T-cell (primary cell): ENCODE data around the gene CCDC86. TPM values are rescaled to one million over a fixed set of nuclear protein-coding genes. Genes with fewer than 3 reads are reported as not detected.
A peak's percentile ranks its signal among the peaks of the same experiment; 100 is the strongest.

Source experiments
- ATAC-seq, 4 experiments: fragments of 200-7000 bp in 3 of 4; fragments of 150-1000 bp in 1 of 4; cut with Tn5 transposase; replicated peaks in 1 of 4; 1 replicate in 3 of 4; 2 replicates in 1 of 4; pipeline ENCODE4 v1.10.0; 2021; ENCODE audit warnings: moderate library complexity in 3 of 4, mild to moderate bottlenecking in 2 of 4, moderate number of reproducible peaks in 1 of 4
- CTCF ChIA-PET, 2 donors: fragments of 300-600 bp; sonication (Branson Sonifier 250); formaldehyde crosslinking; loops; one replicate each; lab custom pipeline; 2022; ENCODE audit warnings: antibody characterized with exemption in 2 of 2; lab: Charles Lee
- POLR2A ChIA-PET, 2 donors: fragments of 300-600 bp; sonication (Branson Sonifier 250); formaldehyde crosslinking; loops; one replicate each; lab custom pipeline; 2022; ENCODE audit warnings: antibody characterized with exemption in 2 of 2; lab: Charles Lee
- DNase-seq, 35 experiments: peaks; one replicate each; pipeline versions ENCODE4 v3.0.0 to v3.0.0-alpha.2; 2013 to 2023
- H3K27ac ChIP-seq: one replicate; pipeline ENCODE4 v1.5.1; 2013; ENCODE audit warnings: low read length
- H3K27me3 ChIP-seq, 2 experiments: replicated peaks in 1 of 2; 1 replicate in 1 of 2; 2 replicates in 1 of 2; pipeline versions ENCODE4 v1.6.1 to v1.7.0; 2013; ENCODE audit warnings: low read length in 1 of 2, mixed read lengths in 1 of 2; ENCODE audit not compliant: control insufficient read depth in 2 of 2, insufficient read depth in 2 of 2; ENCODE audit errors: extremely low read depth in 1 of 2
- H3K36me3 ChIP-seq, 2 donors: 1 replicate in 1 of 2; 2 replicates in 1 of 2; pipeline versions ENCODE4 v1.6.1 to v1.7.0; 2013; ENCODE audit warnings: low read length in 1 of 2; ENCODE audit not compliant: control insufficient read depth in 2 of 2, insufficient read depth in 1 of 2; ENCODE audit errors: extremely low read depth in 1 of 2
- H3K4me1 ChIP-seq, 2 experiments: 1 replicate in 1 of 2; 2 replicates in 1 of 2; pipeline versions ENCODE4 v1.6.1 to v1.7.0; 2013; ENCODE audit warnings: low read length in 2 of 2, mixed read lengths in 1 of 2; ENCODE audit not compliant: insufficient read depth in 2 of 2, control insufficient read depth in 1 of 2; ENCODE audit errors: extremely low read depth in 1 of 2
- H3K4me3 ChIP-seq, 2 donors: 1 replicate in 1 of 2; 2 replicates in 1 of 2; pipeline versions ENCODE4 v1.5.1 to v1.7.0; 2013; ENCODE audit warnings: mild to moderate bottlenecking in 2 of 2, low read length in 1 of 2, moderate library complexity in 1 of 2; ENCODE audit not compliant: control insufficient read depth in 1 of 2; ENCODE audit errors: extremely low read depth in 1 of 2
- H3K9me3 ChIP-seq: 2 replicates; pipeline ENCODE4 v1.7.0; 2013
- H3K27ac Mint-ChIP-seq, 2 donors: one replicate each; pipeline ENCODE4 v1.8.0; 2020 to 2021; ENCODE audit warnings: mild to moderate bottlenecking in 2 of 2, mixed read lengths in 2 of 2
- H3K27me3 Mint-ChIP-seq, 2 donors: one replicate each; pipeline ENCODE4 v1.8.0; 2021 to 2022; ENCODE audit warnings: mixed read lengths in 2 of 2
- H3K36me3 Mint-ChIP-seq: one replicate; pipeline ENCODE4 v1.8.0; 2021; ENCODE audit warnings: mixed read lengths
- H3K4me1 Mint-ChIP-seq, 3 donors: one replicate each; pipeline ENCODE4 v1.8.0; 2020 to 2022; ENCODE audit warnings: mixed read lengths in 3 of 3, mild to moderate bottlenecking in 1 of 3
- H3K4me3 Mint-ChIP-seq, 3 donors: one replicate each; pipeline ENCODE4 v1.8.0; 2020 to 2022; ENCODE audit warnings: mild to moderate bottlenecking in 3 of 3, mixed read lengths in 3 of 3, moderate library complexity in 3 of 3
- H3K9me3 Mint-ChIP-seq, 3 donors: one replicate each; pipeline ENCODE4 v1.8.0; 2020 to 2022; ENCODE audit warnings: mixed read lengths in 3 of 3
- WGBS: methylation state at CpG from one replicate; pipeline ENCODE4 v1.1.5; 2013; ENCODE audit warnings: missing lambda C conversion rate; ENCODE audit not compliant: insufficient coverage; 5-methylcytosine and 5-hydroxymethylcytosine counted together
- total RNA-seq, 35 experiments: library from RNA in 6 of 35; stranded (reverse) in 6 of 35; fragments of 120-200 nt in 1 of 35; gene quantifications; one replicate each; pipeline versions ENCODE4 v1.2.1 to v1.2.4 and lab custom pipeline; 2013 to 2026

Gene CCDC86
- total RNA-seq, 5 donors from 2014 or later (not counting 1 experiment from before 2014, with no cell fraction given): 11.6 to 20.7 (median 16.3) TPM

DNA sequence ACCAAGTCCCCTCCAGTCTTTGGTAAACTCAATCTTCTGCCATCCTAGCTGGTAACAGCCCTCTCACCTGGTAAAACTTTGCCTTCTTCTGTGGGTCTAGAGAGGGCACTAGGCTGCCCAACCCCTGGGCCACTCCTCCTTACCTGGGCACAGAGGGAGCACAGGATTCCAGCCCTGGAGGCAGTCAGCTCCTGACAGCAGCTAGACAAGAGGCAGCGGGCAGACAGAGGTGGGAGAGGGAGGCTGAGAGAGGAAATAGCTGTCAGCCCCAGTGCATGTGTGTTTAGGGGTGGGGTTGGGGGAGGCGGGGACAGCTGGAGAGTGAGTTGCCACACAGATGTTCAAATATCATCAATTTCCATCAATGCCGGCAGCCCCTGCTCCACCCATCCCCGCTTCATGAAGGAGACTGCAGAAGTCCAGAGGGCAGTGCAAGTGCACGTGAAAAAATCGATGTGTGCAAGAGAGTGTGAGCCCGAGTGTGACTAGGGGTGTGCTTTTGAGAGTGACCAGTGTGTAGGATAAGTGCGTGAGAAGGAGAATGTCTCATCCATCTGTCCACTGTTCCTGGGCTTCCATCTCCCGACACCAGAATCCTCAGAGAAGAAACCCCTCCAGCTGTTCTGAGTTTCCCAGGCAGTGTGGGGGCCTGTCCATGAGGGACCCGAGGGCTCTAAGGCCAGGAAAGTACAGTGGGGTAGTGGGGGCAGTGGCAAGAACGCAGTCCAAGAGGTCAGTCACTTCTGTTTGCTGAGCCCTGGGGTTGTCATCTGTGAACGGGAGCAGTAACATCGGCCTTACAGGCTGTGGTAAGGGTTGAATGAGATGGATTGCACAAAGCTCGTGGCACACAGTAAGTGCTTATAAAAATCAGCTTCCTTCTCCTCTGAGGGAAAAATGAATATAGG lies 14.1 kb downstream of the CCDC86 start, which contains the start of gene PTGDR2:
TSS of gene PTGDR2 (minus strand) at position 225 of the 908 bp plus-strand sequence. CDS start 2,228 bp downstream, outside the sequence.
- Mint-ChIP-seq H3K4me1 (peaks cover 21 to 24% (median 23%) of the 10 kb centered on the region in 3 donors), H3K9me3 (no peaks in the 10 kb centered on the region), H3K4me3 (peak within 1 kb of the TSS; percentile 29 to 70 (median 29)), H3K27me3 (no peaks in the 10 kb centered on the region), H3K27ac (peak within 1 kb of the TSS in 1 of 2 donors; percentile 47), H3K36me3 (peaks cover 20% of the 10 kb centered on the region)
- peak in 3 of 4 experiments; percentile 50 to 68 (median 62) for ATAC-seq
- Histone ChIP-seq H3K36me3 (peaks cover 5 to 9% of the 10 kb centered on the region in 2 donors), H3K9me3 (no peaks in the 10 kb centered on the region), H3K4me3 (no peak within 1 kb of the TSS), H3K4me1 (peaks cover 6 to 13% of the 10 kb centered on the region in 2 experiments), H3K27me3 (peaks cover 0 to 2% of the 10 kb centered on the region in 2 experiments), H3K27ac (no peak within 1 kb of the TSS)
- ChIA-PET CTCF (no interaction called here), POLR2A (interaction anchor here in 1 of 2 donors (0.6 kb wide), 1 partner anchor 77 kb away, joined by 3 read pairs; no protein-coding TSS in a partner anchor)
- no peak for DNase-seq
- 62% methylated on average over 6 of the region's 14 CpGs for WGBS

DNA sequence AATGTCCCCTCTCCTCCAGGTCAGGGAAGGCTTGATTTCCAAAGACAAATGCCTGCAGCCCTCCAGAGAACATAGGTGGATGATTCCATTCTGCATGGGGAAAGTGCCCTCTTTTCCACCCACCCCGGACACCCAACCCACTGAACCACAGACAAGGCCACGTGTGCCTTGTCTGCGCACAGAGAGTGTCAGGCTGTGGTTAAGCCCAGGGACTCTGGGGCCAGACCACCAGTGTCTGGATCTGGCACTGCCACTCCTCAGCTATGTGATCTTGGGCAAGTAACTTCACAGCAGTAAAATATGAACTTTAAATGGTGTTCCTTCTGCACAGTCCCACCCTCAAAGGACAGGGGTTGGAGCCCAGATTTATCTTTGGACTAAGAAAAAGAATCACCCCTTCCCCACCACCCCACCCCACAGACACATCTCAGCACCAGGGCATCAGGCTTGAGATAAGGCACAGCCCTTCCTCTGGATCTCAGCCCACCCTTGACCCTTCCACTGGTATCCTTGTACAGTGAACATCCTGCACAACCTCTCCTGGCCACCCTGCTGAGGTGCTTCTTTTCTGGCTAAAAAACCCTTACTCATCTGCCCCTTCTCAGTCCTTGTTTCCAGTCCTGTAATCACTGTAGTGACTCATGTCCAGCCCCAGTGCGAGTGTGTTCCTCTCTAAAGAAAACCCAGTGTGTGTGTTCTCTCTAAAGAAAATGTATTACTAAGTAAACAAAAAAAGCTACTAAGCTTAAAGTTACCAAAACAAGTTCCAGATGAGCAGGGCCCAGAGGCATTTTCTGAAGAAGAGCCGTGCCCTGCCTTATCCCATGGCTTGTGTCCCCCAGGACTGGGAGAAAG lies 15.7 kb downstream of the CCDC86 start:
- 63% methylated on average over 2 of the region's 5 CpGs for WGBS
- ChIA-PET CTCF (no interaction called here), POLR2A (no interaction called here)
- Histone ChIP-seq H3K4me1 (peaks cover 6 to 13% of the 10 kb centered on the region in 2 experiments), H3K4me3 (no peak overlapping the region), H3K36me3 (peaks cover 0 to 4% of the 10 kb centered on the region in 2 donors), H3K27me3 (peaks cover 0 to 2% of the 10 kb centered on the region in 2 experiments), H3K27ac (no peak overlapping the region), H3K9me3 (no peaks in the 10 kb centered on the region)
- Mint-ChIP-seq H3K36me3 (peaks cover 8% of the 10 kb centered on the region), H3K27me3 (no peaks in the 10 kb centered on the region), H3K4me1 (peaks cover 21 to 24% (median 23%) of the 10 kb centered on the region in 3 donors), H3K9me3 (no peaks in the 10 kb centered on the region), H3K27ac (peak overlapping the region; percentile 36 to 65), H3K4me3 (no peak overlapping the region)
- ATAC-seq (no peak), DNase-seq (no peak)

- peaks cover 0 to 2% of the 10 kb centered on the region in 2 experiments for H3K27me3 ChIP-seq
- peaks cover 21 to 24% (median 23%) of the 10 kb centered on the region in 3 donors for H3K4me1 Mint-ChIP-seq
- peaks cover 0 to 3% of the 10 kb centered on the region in 2 donors for H3K36me3 ChIP-seq
- peaks cover 6% of the 10 kb centered on the region for H3K36me3 Mint-ChIP-seq
- POLR2A ChIA-PET: no interaction called here
- CTCF ChIA-PET: no interaction called here
- peaks cover 6 to 13% of the 10 kb centered on the region in 2 experiments for H3K4me1 ChIP-seq
- WGBS: 91% methylated on average over 7 of the region's 8 CpGs
- no peak for DNase-seq
- H3K9me3 Mint-ChIP-seq: no peaks in the 10 kb centered on the region
- H3K27ac Mint-ChIP-seq: peak overlapping the region; percentile 36 to 80
- H3K27ac ChIP-seq: no peak overlapping the region
- no peaks in the 10 kb centered on the region for H3K9me3 ChIP-seq
- ATAC-seq: no peak
- H3K27me3 Mint-ChIP-seq: no peaks in the 10 kb centered on the region
- H3K4me3 ChIP-seq: no peak overlapping the region
- H3K4me3 Mint-ChIP-seq: peak overlapping the region in 1 of 3 donors; percentile 36
Measured at GRCh38 chr11:60858236-60858635, 16.3 kb downstream of the CCDC86 start.

- peaks cover 0 to 2% of the 10 kb centered on the region in 2 experiments for H3K27me3 ChIP-seq
- peaks cover 3% of the 10 kb centered on the region for H3K36me3 Mint-ChIP-seq
- peaks cover 6 to 13% of the 10 kb centered on the region in 2 experiments for H3K4me1 ChIP-seq
- peak overlapping the region in 1 of 3 donors; percentile 36 for H3K4me3 Mint-ChIP-seq
- no peak overlapping the region for H3K4me3 ChIP-seq
- DNase-seq (no peak), ATAC-seq (peak; percentile 34 to 72 (median 54))
- ChIA-PET CTCF (no interaction called here), POLR2A (no interaction called here)
- no peaks in the 10 kb centered on the region for H3K36me3 ChIP-seq
- no peaks in the 10 kb centered on the region for H3K9me3 ChIP-seq
- H3K27me3 Mint-ChIP-seq: no peaks in the 10 kb centered on the region
- H3K27ac ChIP-seq: no peak overlapping the region
- 0% methylated on average over 2 of the region's 4 CpGs for WGBS
- H3K4me1 Mint-ChIP-seq: peaks cover 21 to 24% (median 23%) of the 10 kb centered on the region in 3 donors
- H3K9me3 Mint-ChIP-seq: no peaks in the 10 kb centered on the region
- H3K27ac Mint-ChIP-seq: peak overlapping the region; percentile 56 to 80
Measured at GRCh38 chr11:60858731-60859464, 17.0 kb downstream of the CCDC86 start.

DNA sequence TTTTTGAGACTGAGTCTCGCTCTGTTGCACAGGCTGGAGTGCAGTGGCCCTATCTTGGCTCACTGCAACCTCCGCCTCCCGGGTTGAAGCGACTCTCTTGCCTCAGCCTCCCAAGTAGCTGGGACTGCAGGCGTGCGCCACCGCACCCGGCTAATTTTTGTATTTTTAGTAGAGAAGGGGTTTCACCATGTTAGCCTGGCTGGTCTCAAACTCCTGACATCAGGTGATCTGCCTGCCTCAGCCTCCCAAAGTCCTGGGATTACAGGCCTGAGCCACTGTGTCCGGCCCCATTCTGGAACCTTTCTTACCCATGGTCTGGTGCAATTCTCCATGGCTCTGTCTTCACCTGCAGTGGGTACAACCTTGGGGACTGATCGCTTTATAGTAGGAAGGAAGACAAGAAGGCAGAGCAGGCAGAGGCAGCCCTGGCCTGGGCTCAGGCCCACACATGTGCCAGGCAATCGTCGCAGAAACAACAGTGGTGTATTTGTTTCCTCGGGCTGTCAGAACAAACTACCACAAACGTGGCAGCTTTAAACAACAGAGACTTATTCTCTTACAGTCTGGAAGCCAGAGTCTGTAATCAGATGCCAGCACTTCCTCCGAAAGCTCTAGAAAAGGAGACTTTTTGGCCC lies 17.8 kb downstream of the CCDC86 start:
- H3K27ac ChIP-seq: no peak overlapping the region
- DNase-seq (no peak), ATAC-seq (no peak)
- no peak overlapping the region for H3K27ac Mint-ChIP-seq
- H3K9me3 ChIP-seq: no peaks in the 10 kb centered on the region
- H3K4me1 Mint-ChIP-seq: peaks cover 21 to 24% (median 23%) of the 10 kb centered on the region in 3 donors
- peak overlapping the region in 1 of 3 donors; percentile 36 for H3K4me3 Mint-ChIP-seq
- H3K4me3 ChIP-seq: no peak overlapping the region
- POLR2A ChIA-PET: interaction anchor here in 1 of 2 donors (0.7 kb wide), 1 partner anchor 290 kb away, joined by 10 read pairs; no protein-coding TSS in a partner anchor
- 75% methylated on average over 8 of the region's 15 CpGs for WGBS
- CTCF ChIA-PET: no interaction called here
- H3K27me3 ChIP-seq: peaks cover 0 to 2% of the 10 kb centered on the region in 2 experiments
- H3K4me1 ChIP-seq: peaks cover 6 to 13% of the 10 kb centered on the region in 2 experiments
- H3K27me3 Mint-ChIP-seq: no peaks in the 10 kb centered on the region
- no peaks in the 10 kb centered on the region for H3K9me3 Mint-ChIP-seq
- no peaks in the 10 kb centered on the region for H3K36me3 Mint-ChIP-seq
- H3K36me3 ChIP-seq: no peaks in the 10 kb centered on the region
